ENCODE data around the gene CSF2. TPM values are rescaled to one million over a fixed set of nuclear protein-coding genes. Genes with fewer than 3 reads are reported as not detected.

CSF2 gene
- total and polyA plus RNA-seq, 2 of the 13 experiments (the other 11 are each of a cell fraction or from before 2014, with no cell fraction given): not detected

- TF ChIP-seq ZNF318 (CRISPR knock-in tag; IDR thresholded peaks at IDR 0.05) (no peak), YY1 (IDR thresholded peaks at IDR 0.05; ENCODE audit: insufficient read depth, insufficient replicate concordance, low read depth, low read length) (no peak), HOXD1 (CRISPR knock-in tag; IDR thresholded peaks at IDR 0.05) (no peak), HDAC6 (IDR thresholded peaks at IDR 0.05; ENCODE audit: low read depth, low read length) (no peak)
Observed at GRCh38 chr5:132093271-132093670, 19.7 kb downstream of the CSF2 start (continued).
